GM18520 (cell line): Measurements from ENCODE around the gene CASTOR2.
"Not testable (repeated sequence)": the region's sequence is repeated elsewhere in the genome, so short reads cannot be mapped to it uniquely, and the experiment has no call there.

Source experiments
- ATAC-seq: cut with Tn5 transposase; IDR thresholded peaks from one replicate; pipeline ENCODE4 v1.9.1; 2021; ENCODE audit not compliant: unreplicated experiment

CASTOR2 gene

DNA sequence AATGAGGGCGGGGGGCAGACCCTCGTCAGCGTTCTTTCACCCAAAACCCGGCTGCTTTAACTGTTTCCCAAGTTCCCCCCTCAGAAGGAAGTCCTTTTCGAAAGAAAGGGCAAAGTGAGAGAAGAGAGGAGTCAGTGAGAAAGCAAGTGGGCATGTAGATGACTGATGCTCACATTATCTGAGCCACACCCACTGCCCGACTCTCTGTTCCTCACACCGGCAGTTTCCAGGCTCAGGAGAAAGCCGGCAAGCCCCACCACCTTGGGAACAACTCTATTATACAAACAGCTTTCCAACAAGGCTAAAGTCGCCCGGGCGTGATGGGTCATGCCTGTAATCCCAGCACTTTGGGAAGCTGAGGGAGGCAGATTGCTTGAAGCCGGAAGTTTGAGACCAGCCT lies 86.0 kb downstream of the CASTOR2 start:
- ATAC-seq: no peak

DNA sequence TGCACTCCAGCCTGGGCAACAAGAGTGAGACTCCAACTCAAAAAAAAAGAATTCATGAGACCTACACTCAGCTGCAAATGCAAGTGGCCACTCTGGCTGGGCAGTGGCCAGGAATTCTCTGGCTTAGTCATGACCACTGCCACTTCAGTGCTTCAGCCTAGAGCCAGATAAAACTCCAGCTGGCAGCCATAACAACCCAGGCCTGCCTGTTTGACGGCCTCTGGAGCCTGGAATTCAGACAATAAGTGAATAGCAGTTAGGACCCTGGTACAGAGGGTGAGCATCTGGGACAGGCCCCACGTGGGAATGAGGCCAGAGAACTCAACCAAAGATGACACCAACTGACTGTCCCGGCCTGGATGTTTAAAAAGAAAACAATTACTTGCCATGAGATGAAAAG lies 90.2 kb downstream of the CASTOR2 start:
- no peak for ATAC-seq

DNA sequence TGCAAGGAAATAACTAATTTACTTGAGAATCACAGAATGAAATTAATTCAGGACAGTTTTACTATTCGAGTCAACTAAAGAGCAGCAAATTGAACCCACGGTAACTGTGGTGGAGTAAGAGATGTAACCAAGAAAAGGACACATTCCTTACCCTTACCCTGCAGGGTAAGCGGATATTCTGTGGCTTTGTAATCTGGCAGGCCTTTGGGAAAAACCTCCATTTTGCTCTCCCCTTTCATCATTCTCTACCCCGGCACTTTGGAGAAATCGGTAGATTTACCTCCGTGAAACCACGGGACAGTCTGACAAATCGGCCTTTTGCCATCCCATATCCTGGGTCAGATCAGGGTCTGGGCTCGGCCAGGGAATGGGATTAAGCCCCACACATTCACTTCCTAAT lies 90.7 kb downstream of the CASTOR2 start:
- ATAC-seq: no peak

DNA sequence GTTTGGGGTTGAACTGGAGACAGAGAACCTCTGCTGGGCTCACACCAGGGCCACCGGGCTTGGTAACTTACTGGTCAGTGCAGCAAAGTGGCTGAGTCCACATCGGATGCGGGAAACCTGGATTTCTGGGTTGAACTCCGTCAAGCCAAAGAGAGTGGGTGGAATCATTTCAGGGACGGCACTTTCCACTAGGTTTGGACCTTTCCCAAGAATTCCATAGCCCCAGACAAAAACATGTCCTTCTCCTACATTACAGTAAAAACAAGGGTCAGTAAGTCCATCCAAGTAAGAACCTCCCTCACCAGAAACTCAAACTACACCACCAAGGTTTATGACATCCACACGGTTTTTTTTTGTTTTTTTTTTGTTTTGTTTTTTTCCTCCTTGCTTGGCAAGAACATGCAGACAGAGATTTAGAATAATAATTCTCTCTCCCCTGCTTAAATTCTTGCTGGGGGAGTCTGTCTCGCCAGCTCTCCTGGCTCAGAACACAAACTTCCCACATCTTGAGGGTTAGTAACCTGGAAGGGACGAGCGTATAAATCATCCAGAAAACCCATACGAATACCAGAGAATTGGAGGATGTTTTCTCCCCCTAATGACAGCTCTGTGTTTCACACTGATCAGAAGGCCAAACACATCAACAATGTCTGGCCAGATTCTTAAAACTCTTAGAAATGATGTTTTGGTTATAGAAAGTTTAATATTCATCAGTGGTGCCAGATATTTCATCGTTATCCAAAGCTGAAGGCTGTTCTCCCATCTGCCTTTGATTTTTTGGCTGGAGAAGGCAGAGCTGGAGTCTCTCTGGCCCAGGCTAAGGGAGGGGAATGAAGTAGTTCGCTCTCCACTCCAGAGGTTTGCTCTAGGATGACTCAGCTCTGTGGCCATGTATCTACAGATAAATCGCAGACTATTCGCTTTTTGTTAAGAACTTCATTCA lies 91.6 kb downstream of the CASTOR2 start:
- ATAC-seq: no peak

DNA sequence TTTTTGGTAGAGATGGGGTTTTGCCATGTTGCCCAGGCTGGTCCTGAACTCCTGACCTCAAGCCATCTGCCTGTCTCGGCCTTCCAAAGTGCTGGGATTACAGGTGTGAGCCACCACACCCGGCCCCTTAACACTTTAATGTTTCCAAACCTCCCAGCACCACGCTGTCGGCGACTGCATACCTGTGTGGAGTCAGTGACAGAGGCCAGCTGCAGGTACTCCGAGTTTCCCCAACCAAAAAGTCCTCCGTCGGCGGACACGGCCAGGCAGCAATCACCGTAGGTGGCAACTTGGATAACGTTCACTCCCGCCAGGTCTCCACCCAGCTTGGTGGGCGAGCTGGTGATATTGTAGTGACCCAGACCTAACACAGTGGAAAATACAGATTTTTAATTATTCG lies 93.9 kb downstream of the CASTOR2 start:
- ATAC-seq: no peak

DNA sequence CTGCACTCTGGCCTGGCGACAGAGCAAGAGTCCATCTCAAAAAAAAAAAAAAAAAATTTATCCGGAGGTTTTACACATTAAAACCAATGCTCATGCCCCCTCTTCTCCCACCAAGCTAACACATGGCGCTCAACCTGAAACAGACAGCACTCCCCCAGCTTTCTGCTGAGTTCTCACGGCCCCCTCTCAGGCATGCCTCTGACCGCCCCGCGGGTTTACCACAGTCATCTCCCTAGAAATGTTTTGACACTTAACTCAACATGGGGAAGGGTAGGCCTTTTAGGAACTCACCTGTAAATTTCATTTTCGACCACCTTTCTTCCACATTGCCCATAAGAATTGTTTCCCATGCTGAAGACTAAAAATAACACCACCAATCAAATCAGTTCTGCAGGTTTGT lies 99.8 kb downstream of the CASTOR2 start:
- no peak for ATAC-seq

DNA sequence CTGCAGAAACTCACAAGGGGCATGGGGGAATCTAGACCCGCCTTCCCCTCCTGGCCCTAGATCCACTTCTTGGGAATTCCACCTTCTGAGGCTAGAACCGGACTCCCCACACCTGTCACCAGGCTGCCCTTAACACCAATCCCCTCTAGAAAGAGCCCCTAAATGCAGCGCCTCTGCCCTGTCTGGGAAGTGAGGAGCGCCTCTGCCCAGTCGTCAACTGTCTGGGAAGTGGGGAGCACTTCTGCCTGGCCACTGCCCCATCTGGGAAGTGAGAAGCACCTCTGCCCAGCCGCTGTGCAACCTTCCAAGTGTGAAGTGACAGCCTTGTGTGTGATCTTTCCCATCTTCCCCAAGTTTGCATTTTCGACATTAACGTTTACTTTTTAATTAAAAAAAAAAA lies 100.3 kb downstream of the CASTOR2 start:
- no peak for ATAC-seq

DNA sequence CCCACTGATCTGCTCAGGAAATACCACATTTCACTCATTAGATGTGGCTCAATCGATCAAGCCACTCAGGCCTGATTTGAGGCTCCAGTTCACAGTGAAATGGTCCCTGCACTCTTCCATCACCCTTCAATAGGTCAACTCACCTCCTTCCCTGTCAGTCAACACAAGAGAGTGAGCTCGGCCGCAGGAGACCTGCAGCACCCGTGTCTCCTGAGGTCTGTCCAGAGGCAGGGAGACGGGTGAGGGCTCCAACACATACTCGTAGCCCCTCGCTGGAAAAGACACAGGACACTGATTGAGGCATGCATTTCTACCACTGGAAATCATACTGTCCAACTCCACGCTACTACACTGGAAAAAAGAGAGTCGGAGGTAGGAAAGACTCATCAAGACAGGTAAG lies 102.0 kb downstream of the CASTOR2 start:
- ATAC-seq: no peak

DNA sequence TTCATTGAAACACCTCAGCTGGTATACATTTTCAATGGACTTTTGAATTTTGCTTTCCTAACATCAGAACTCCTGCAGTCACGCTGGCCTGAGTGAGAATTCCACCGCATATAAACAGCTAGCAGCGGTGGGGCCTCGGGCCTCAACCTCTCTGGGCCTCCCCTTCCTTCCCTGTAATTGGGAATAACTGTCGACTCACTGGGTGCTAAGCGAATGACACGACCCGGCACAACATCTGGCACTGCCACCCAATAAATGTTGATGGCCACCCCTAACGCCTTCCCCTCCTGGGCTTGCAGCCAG lies 108.4 kb downstream of the CASTOR2 start:
- no peak for ATAC-seq

DNA sequence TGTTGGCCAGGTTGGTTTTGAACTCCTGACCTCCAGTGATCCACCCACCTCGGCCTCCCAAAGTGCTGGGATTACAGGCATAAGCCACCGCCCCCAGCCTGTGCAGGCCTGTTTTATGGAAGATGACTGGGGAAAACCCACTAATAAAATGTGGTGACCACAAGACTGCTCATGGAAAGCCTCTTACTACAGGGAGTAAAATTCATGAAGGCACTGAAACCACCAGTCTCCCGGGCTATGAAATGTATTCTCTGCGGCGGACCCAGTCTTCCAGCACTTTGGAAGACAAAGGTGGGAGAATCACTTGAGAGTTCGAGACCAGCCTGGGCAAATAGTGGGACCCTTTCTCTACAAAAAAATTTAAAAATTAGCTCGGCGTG lies 109.7 kb downstream of the CASTOR2 start:
- not testable (repeated sequence) for ATAC-seq
